Loucy (cell line): ENCODE measurements around the gene DENND5B.

ENCODE experiments used
- CTCF ChIP-seq: fragments of 200-600 bp; sonication (generic); conservative IDR thresholded peaks from 2 replicates; pipeline ENCODE4 v1.5.1; 2014; ENCODE audit warnings: mild to moderate bottlenecking, antibody characterized with exemption, low read length
- EZH2phosphoT487 ChIP-seq: fragments of 200-600 bp; IDR thresholded peaks from 2 replicates; pipeline ENCODE4 v1.6.1; 2018; ENCODE audit warnings: antibody characterized with exemption, mild to moderate bottlenecking, moderate library complexity, borderline replicate concordance

GRCh38 chr12:31387011-31387410, 203.9 kb downstream of the DENND5B start:
- TF ChIP-seq CTCF (no peak), EZH2phosphoT487 (no peak)
